ENCODE results near the gene ICAM4. TPM values are rescaled to one million over a fixed set of nuclear protein-coding genes. Genes with fewer than 3 reads are reported as not detected.

ICAM4 gene
- total RNA-seq, 1 donor from 2014 or later, result 2.6 TPM

- no peak overlapping the region for H3K27ac ChIP-seq (ENCODE audit: low read depth, low read length)
- no peak overlapping the region for H3K4me3 ChIP-seq (ENCODE audit: low read length in 3 of 3)
- no peak overlapping the region for H3K9ac ChIP-seq (ENCODE audit: low read depth in 1 of 3, low read length in 3 of 3)
- peaks cover 4 to 16% (median 9%) of the 10 kb centered on the region in 3 donors for H3K4me1 ChIP-seq (ENCODE audit: control insufficient read depth in 3 of 3, insufficient read depth in 3 of 3, low read length in 3 of 3)
- H3K36me3 ChIP-seq (ENCODE audit: control insufficient read depth in 3 of 3, insufficient read depth in 3 of 3, low read length in 3 of 3), result peaks cover 39 to 56% (median 46%) of the 10 kb centered on the region in 3 donors
- H3K9me3 ChIP-seq (ENCODE audit: control insufficient read depth in 3 of 3, low read length in 3 of 3), result no peaks in the 10 kb centered on the region
- H3K27me3 ChIP-seq (ENCODE audit: control insufficient read depth in 3 of 3, insufficient read depth in 3 of 3, low read length in 3 of 3), result no peaks in the 10 kb centered on the region
Observed at GRCh38 chr19:10317857-10318462, 31.2 kb downstream of the ICAM4 start.

GRCh38 chr19:10318807-10319682, 32.3 kb downstream of the ICAM4 start:
- H3K27me3 ChIP-seq (ENCODE audit: control insufficient read depth in 3 of 3, insufficient read depth in 3 of 3, low read length in 3 of 3), result no peaks in the 10 kb centered on the region
- no peaks in the 10 kb centered on the region for H3K9me3 ChIP-seq (ENCODE audit: control insufficient read depth in 3 of 3, low read length in 3 of 3)
- no peak overlapping the region for H3K27ac ChIP-seq (ENCODE audit: low read depth, low read length)
- peaks cover 45 to 64% (median 56%) of the 10 kb centered on the region in 3 donors for H3K36me3 ChIP-seq (ENCODE audit: control insufficient read depth in 3 of 3, insufficient read depth in 3 of 3, low read length in 3 of 3)
- H3K4me1 ChIP-seq (ENCODE audit: control insufficient read depth in 3 of 3, insufficient read depth in 3 of 3, low read length in 3 of 3), result peaks cover 4 to 16% (median 9%) of the 10 kb centered on the region in 3 donors
- no peak overlapping the region for H3K4me3 ChIP-seq (ENCODE audit: low read length in 3 of 3)
- H3K9ac ChIP-seq (ENCODE audit: low read depth in 1 of 3, low read length in 3 of 3), result no peak overlapping the region

GRCh38 chr19:10320602-10321416, 34.1 kb downstream of the ICAM4 start:
- Histone ChIP-seq H3K9ac (ENCODE audit: low read depth in 1 of 3, low read length in 3 of 3) (no peak overlapping the region), H3K36me3 (ENCODE audit: control insufficient read depth in 3 of 3, insufficient read depth in 3 of 3, low read length in 3 of 3) (peaks cover 53 to 70% (median 68%) of the 10 kb centered on the region in 3 donors), H3K4me3 (ENCODE audit: low read length in 3 of 3) (no peak overlapping the region), H3K27ac (ENCODE audit: low read depth, low read length) (no peak overlapping the region), H3K27me3 (ENCODE audit: control insufficient read depth in 3 of 3, insufficient read depth in 3 of 3, low read length in 3 of 3) (no peaks in the 10 kb centered on the region), H3K9me3 (ENCODE audit: control insufficient read depth in 3 of 3, low read length in 3 of 3) (no peaks in the 10 kb centered on the region), H3K4me1 (ENCODE audit: control insufficient read depth in 3 of 3, insufficient read depth in 3 of 3, low read length in 3 of 3) (peaks cover 0 to 3% (median 2%) of the 10 kb centered on the region in 3 donors)

- H3K9me3 ChIP-seq (ENCODE audit: control insufficient read depth in 3 of 3, low read length in 3 of 3), result no peaks in the 10 kb centered on the region
- no peaks in the 10 kb centered on the region for H3K4me1 ChIP-seq (ENCODE audit: control insufficient read depth in 3 of 3, insufficient read depth in 3 of 3, low read length in 3 of 3)
- no peak overlapping the region for H3K9ac ChIP-seq (ENCODE audit: low read depth in 1 of 3, low read length in 3 of 3)
- no peak overlapping the region for H3K27ac ChIP-seq (ENCODE audit: low read depth, low read length)
- H3K4me3 ChIP-seq (ENCODE audit: low read length in 3 of 3), result no peak overlapping the region
- H3K36me3 ChIP-seq (ENCODE audit: control insufficient read depth in 3 of 3, insufficient read depth in 3 of 3, low read length in 3 of 3), result peaks cover 57 to 76% (median 69%) of the 10 kb centered on the region in 3 donors
- H3K27me3 ChIP-seq (ENCODE audit: control insufficient read depth in 3 of 3, insufficient read depth in 3 of 3, low read length in 3 of 3), result no peaks in the 10 kb centered on the region
Observed at GRCh38 chr19:10321417-10321797, 34.7 kb downstream of the ICAM4 start.

- H3K27me3 ChIP-seq (ENCODE audit: control insufficient read depth in 3 of 3, insufficient read depth in 3 of 3, low read length in 3 of 3), result no peaks in the 10 kb centered on the region
- H3K9ac ChIP-seq (ENCODE audit: low read depth in 1 of 3, low read length in 3 of 3), result no peak overlapping the region
- H3K27ac ChIP-seq (ENCODE audit: low read depth, low read length), result no peak overlapping the region
- peaks cover 59 to 79% (median 70%) of the 10 kb centered on the region in 3 donors for H3K36me3 ChIP-seq (ENCODE audit: control insufficient read depth in 3 of 3, insufficient read depth in 3 of 3, low read length in 3 of 3)
- no peaks in the 10 kb centered on the region for H3K4me1 ChIP-seq (ENCODE audit: control insufficient read depth in 3 of 3, insufficient read depth in 3 of 3, low read length in 3 of 3)
- no peaks in the 10 kb centered on the region for H3K9me3 ChIP-seq (ENCODE audit: control insufficient read depth in 3 of 3, low read length in 3 of 3)
- H3K4me3 ChIP-seq (ENCODE audit: low read length in 3 of 3), result no peak overlapping the region
Observed at GRCh38 chr19:10321874-10322835, 35.4 kb downstream of the ICAM4 start.

- no peak overlapping the region for H3K4me3 ChIP-seq (ENCODE audit: low read length in 3 of 3)
- no peak overlapping the region for H3K9ac ChIP-seq (ENCODE audit: low read depth in 1 of 3, low read length in 3 of 3)
- no peaks in the 10 kb centered on the region for H3K27me3 ChIP-seq (ENCODE audit: control insufficient read depth in 3 of 3, insufficient read depth in 3 of 3, low read length in 3 of 3)
- no peaks in the 10 kb centered on the region for H3K4me1 ChIP-seq (ENCODE audit: control insufficient read depth in 3 of 3, insufficient read depth in 3 of 3, low read length in 3 of 3)
- no peaks in the 10 kb centered on the region for H3K9me3 ChIP-seq (ENCODE audit: control insufficient read depth in 3 of 3, low read length in 3 of 3)
- no peak overlapping the region for H3K27ac ChIP-seq (ENCODE audit: low read depth, low read length)
- H3K36me3 ChIP-seq (ENCODE audit: control insufficient read depth in 3 of 3, insufficient read depth in 3 of 3, low read length in 3 of 3), result peaks cover 63 to 83% (median 77%) of the 10 kb centered on the region in 3 donors
Observed at GRCh38 chr19:10325732-10326131, 39.0 kb downstream of the ICAM4 start.

- no peaks in the 10 kb centered on the region for H3K27me3 ChIP-seq (ENCODE audit: control insufficient read depth in 3 of 3, insufficient read depth in 3 of 3, low read length in 3 of 3)
- no peaks in the 10 kb centered on the region for H3K9me3 ChIP-seq (ENCODE audit: control insufficient read depth in 3 of 3, low read length in 3 of 3)
- H3K4me1 ChIP-seq (ENCODE audit: control insufficient read depth in 3 of 3, insufficient read depth in 3 of 3, low read length in 3 of 3), result peaks cover 8 to 13% (median 12%) of the 10 kb centered on the region in 3 donors
- H3K27ac ChIP-seq (ENCODE audit: low read depth, low read length), result no peak overlapping the region
- peaks cover 48 to 65% (median 56%) of the 10 kb centered on the region in 3 donors for H3K36me3 ChIP-seq (ENCODE audit: control insufficient read depth in 3 of 3, insufficient read depth in 3 of 3, low read length in 3 of 3)
- H3K9ac ChIP-seq (ENCODE audit: low read depth in 1 of 3, low read length in 3 of 3), result no peak overlapping the region
- no peak overlapping the region for H3K4me3 ChIP-seq (ENCODE audit: low read length in 3 of 3)
Observed at GRCh38 chr19:10327793-10328192, 41.0 kb downstream of the ICAM4 start.

- H3K4me1 ChIP-seq (ENCODE audit: control insufficient read depth in 3 of 3, insufficient read depth in 3 of 3, low read length in 3 of 3), result peaks cover 11 to 20% (median 15%) of the 10 kb centered on the region in 3 donors
- peaks cover 42 to 55% (median 47%) of the 10 kb centered on the region in 3 donors for H3K36me3 ChIP-seq (ENCODE audit: control insufficient read depth in 3 of 3, insufficient read depth in 3 of 3, low read length in 3 of 3)
- H3K9me3 ChIP-seq (ENCODE audit: control insufficient read depth in 3 of 3, low read length in 3 of 3), result no peaks in the 10 kb centered on the region
- H3K4me3 ChIP-seq (ENCODE audit: low read length in 3 of 3), result no peak overlapping the region
- H3K27me3 ChIP-seq (ENCODE audit: control insufficient read depth in 3 of 3, insufficient read depth in 3 of 3, low read length in 3 of 3), result no peaks in the 10 kb centered on the region
- H3K27ac ChIP-seq (ENCODE audit: low read depth, low read length), result no peak overlapping the region
- H3K9ac ChIP-seq (ENCODE audit: low read depth in 1 of 3, low read length in 3 of 3), result no peak overlapping the region
Observed at GRCh38 chr19:10328558-10329429, 42.0 kb downstream of the ICAM4 start.

Measured in skeletal muscle tissue (tissue), 4 donors.